Activated CD8-positive, alpha-beta memory T cell treated with anti-CD3 and anti-CD28 coated beads, Interleukin-2, amount 50 U/mL, for 24 hours (primary cell): Measurements from ENCODE around the gene ILDR2.

Experiments
- DNase-seq: peaks from one replicate; pipeline ENCODE4 v3.0.0-alpha.2; 2020; ENCODE audit errors: extremely low read depth

The ILDR2 gene

GRCh38 chr1:166925810-166926478, 49.4 kb downstream of the ILDR2 start:
- no peak for DNase-seq

- no peak for DNase-seq
Observed at GRCh38 chr1:166924823-166925541, 50.4 kb downstream of the ILDR2 start.

- DNase-seq: no peak
Observed at GRCh38 chr1:166920561-166921475, 54.5 kb downstream of the ILDR2 start.

GRCh38 chr1:166918956-166919316, 56.4 kb downstream of the ILDR2 start:
- DNase-seq: no peak

- no peak for DNase-seq
Observed at GRCh38 chr1:166918088-166918955, 57.0 kb downstream of the ILDR2 start.

- DNase-seq: no peak
Observed at GRCh38 chr1:166915941-166916340, 59.4 kb downstream of the ILDR2 start.

GRCh38 chr1:166915042-166915441, 60.3 kb downstream of the ILDR2 start:
- no peak for DNase-seq

- no peak for DNase-seq
Observed at GRCh38 chr1:166914111-166914510, 61.2 kb downstream of the ILDR2 start.

- DNase-seq: no peak
Observed at GRCh38 chr1:166911624-166912023, 63.7 kb downstream of the ILDR2 start.

GRCh38 chr1:166910396-166910994, 64.8 kb downstream of the ILDR2 start:
- DNase-seq: peak; percentile 42

- no peak for DNase-seq
Observed at GRCh38 chr1:166908942-166909341, 66.4 kb downstream of the ILDR2 start.

- DNase-seq: no peak
Observed at GRCh38 chr1:166907763-166908162, 67.6 kb downstream of the ILDR2 start.

- DNase-seq: no peak
Observed at GRCh38 chr1:166907051-166907450, 68.3 kb downstream of the ILDR2 start.

GRCh38 chr1:166906647-166907046, 68.7 kb downstream of the ILDR2 start:
- no peak for DNase-seq

- DNase-seq: no peak
Observed at GRCh38 chr1:166905900-166906299, 69.4 kb downstream of the ILDR2 start.

GRCh38 chr1:166905136-166905535, 70.2 kb downstream of the ILDR2 start:
- DNase-seq: no peak

- DNase-seq: no peak
Observed at GRCh38 chr1:166903232-166903631, 72.1 kb downstream of the ILDR2 start.

- no peak for DNase-seq
Observed at GRCh38 chr1:166902279-166902678, 73.1 kb downstream of the ILDR2 start.

- no peak for DNase-seq
Observed at GRCh38 chr1:166900987-166901386, 74.4 kb downstream of the ILDR2 start.

GRCh38 chr1:166899769-166900168, 75.6 kb downstream of the ILDR2 start:
- DNase-seq: no peak

GRCh38 chr1:166895766-166896165, 79.6 kb downstream of the ILDR2 start:
- no peak for DNase-seq
